ENCODE data around the gene DNAJB12.

The DNAJB12 gene

GRCh38 chr10:72389716-72390115 lies 35.0 kb upstream of the DNAJB12 start:
- Histone ChIP-seq H3K23ac (ENCODE audit: low read length in 2 of 2) (no peak overlapping the region), H2AK5ac (ENCODE audit: low read length, severe bottlenecking) (no peak overlapping the region), H4K8ac (ENCODE audit: low read length) (no peak overlapping the region), H2BK12ac (ENCODE audit: low read length in 2 of 2) (no peak overlapping the region), H3K4me2 (ENCODE audit: low read length, poor library complexity, severe bottlenecking) (no peak overlapping the region), H3K27ac (ENCODE audit: low read length, poor library complexity, severe bottlenecking) (no peak overlapping the region), H2BK15ac (ENCODE audit: low read depth, poor library complexity, severe bottlenecking) (no peak overlapping the region), H3K14ac (ENCODE audit: low read length in 2 of 2) (no peak overlapping the region), H2BK5ac (ENCODE audit: low read depth, low read length, poor library complexity, severe bottlenecking) (no peak overlapping the region), H2BK120ac (ENCODE audit: low read depth, low read length) (no peak overlapping the region), H3K9me3 (ENCODE audit: control insufficient read depth, low read length) (no peaks in the 10 kb centered on the region), H3K4me3 (ENCODE audit: insufficient read depth in 1 of 2, low read depth in 1 of 2, low read length in 2 of 2) (no peak overlapping the region), H3K36me3 (ENCODE audit: control insufficient read depth in 1 of 2, insufficient read depth in 2 of 2, low read depth in 1 of 2, low read length in 2 of 2) (peaks cover 0 to 28% of the 10 kb centered on the region in 2 experiments), H3K79me1 (replicated peaks; ENCODE audit: low read length, poor library complexity, severe bottlenecking) (no peaks in the 10 kb centered on the region), H3K4me1 (ENCODE audit: control insufficient read depth, insufficient read depth, low read depth, low read length) (no peaks in the 10 kb centered on the region), H3K18ac (ENCODE audit: low read depth in 1 of 2, low read length in 2 of 2) (no peak overlapping the region), H4K91ac (ENCODE audit: low read length) (no peak overlapping the region), H3K9ac (ENCODE audit: low read length) (no peak overlapping the region), H2AFZ (ENCODE audit: low read depth, low read length) (no peak overlapping the region), H3K27me3 (ENCODE audit: control insufficient read depth in 1 of 2, insufficient read depth in 1 of 2, low read length in 2 of 2) (no peaks in the 10 kb centered on the region), H3K4ac (ENCODE audit: low read depth in 1 of 2, low read length in 2 of 2) (no peak overlapping the region)
- DNase-seq = no peak
- WGBS = 95% methylated on average over 5 of the region's 5 CpGs

DNA sequence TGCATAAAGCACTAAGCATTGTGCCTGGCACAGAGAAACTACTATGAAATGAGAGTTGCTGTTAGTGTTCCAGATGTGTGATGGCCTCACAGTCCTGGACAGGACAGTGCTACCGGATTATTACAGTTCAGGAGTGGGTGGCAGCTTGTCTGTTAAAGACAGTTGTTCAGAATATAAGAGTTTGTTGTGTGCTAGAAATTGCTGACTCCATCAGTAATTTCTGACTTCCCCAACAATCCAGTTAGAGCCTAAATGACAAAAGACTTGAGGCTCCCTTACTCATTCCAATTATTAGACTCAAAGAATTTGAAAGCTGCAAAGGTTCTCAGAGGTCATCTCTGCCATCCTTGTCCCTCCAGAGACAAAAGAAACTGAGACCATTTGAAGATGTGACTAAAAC lies 34.3 kb upstream of the DNAJB12 start:
- no peak overlapping the region for H3K27ac ChIP-seq (ENCODE audit: low read length, poor library complexity, severe bottlenecking)
- H4K8ac ChIP-seq (ENCODE audit: low read length) = no peak overlapping the region
- H2BK15ac ChIP-seq (ENCODE audit: low read depth, poor library complexity, severe bottlenecking) = no peak overlapping the region
- no peak overlapping the region for H2BK12ac ChIP-seq (ENCODE audit: low read length in 2 of 2)
- H4K91ac ChIP-seq (ENCODE audit: low read length) = no peak overlapping the region
- no peak overlapping the region for H3K4me3 ChIP-seq (ENCODE audit: insufficient read depth in 1 of 2, low read depth in 1 of 2, low read length in 2 of 2)
- no peak overlapping the region for H2BK5ac ChIP-seq (ENCODE audit: low read depth, low read length, poor library complexity, severe bottlenecking)
- no peak overlapping the region for H3K4ac ChIP-seq (ENCODE audit: low read depth in 1 of 2, low read length in 2 of 2)
- no peak for DNase-seq
- no peak overlapping the region for H3K9ac ChIP-seq (ENCODE audit: low read length)
- 100% methylated on average over 1 of the region's 1 CpG for WGBS
- no peaks in the 10 kb centered on the region for H3K4me1 ChIP-seq (ENCODE audit: control insufficient read depth, insufficient read depth, low read depth, low read length)
- no peak overlapping the region for H3K18ac ChIP-seq (ENCODE audit: low read depth in 1 of 2, low read length in 2 of 2)
- no peak overlapping the region for H3K14ac ChIP-seq (ENCODE audit: low read length in 2 of 2)
- H2AK5ac ChIP-seq (ENCODE audit: low read length, severe bottlenecking) = no peak overlapping the region
- no peaks in the 10 kb centered on the region for H3K9me3 ChIP-seq (ENCODE audit: control insufficient read depth, low read length)
- no peak overlapping the region for H3K4me2 ChIP-seq (ENCODE audit: low read length, poor library complexity, severe bottlenecking)
- H2BK120ac ChIP-seq (ENCODE audit: low read depth, low read length) = no peak overlapping the region
- no peak overlapping the region for H2AFZ ChIP-seq (ENCODE audit: low read depth, low read length)
- no peaks in the 10 kb centered on the region for H3K27me3 ChIP-seq (ENCODE audit: control insufficient read depth in 1 of 2, insufficient read depth in 1 of 2, low read length in 2 of 2)
- H3K79me1 ChIP-seq (replicated peaks; ENCODE audit: low read length, poor library complexity, severe bottlenecking) = no peaks in the 10 kb centered on the region
- no peak overlapping the region for H3K23ac ChIP-seq (ENCODE audit: low read length in 2 of 2)
- H3K36me3 ChIP-seq (ENCODE audit: control insufficient read depth in 1 of 2, insufficient read depth in 2 of 2, low read depth in 1 of 2, low read length in 2 of 2) = peaks cover 0 to 28% of the 10 kb centered on the region in 2 experiments

GRCh38 chr10:72388062-72388461 lies 33.3 kb upstream of the DNAJB12 start:
- Histone ChIP-seq H3K4me1 (ENCODE audit: control insufficient read depth, insufficient read depth, low read depth, low read length) (no peaks in the 10 kb centered on the region), H2AK5ac (ENCODE audit: low read length, severe bottlenecking) (no peak overlapping the region), H2AFZ (ENCODE audit: low read depth, low read length) (no peak overlapping the region), H3K14ac (ENCODE audit: low read length in 2 of 2) (no peak overlapping the region), H3K9me3 (ENCODE audit: control insufficient read depth, low read length) (no peaks in the 10 kb centered on the region), H3K4me3 (ENCODE audit: insufficient read depth in 1 of 2, low read depth in 1 of 2, low read length in 2 of 2) (no peak overlapping the region), H3K79me1 (replicated peaks; ENCODE audit: low read length, poor library complexity, severe bottlenecking) (no peaks in the 10 kb centered on the region), H2BK120ac (ENCODE audit: low read depth, low read length) (no peak overlapping the region), H3K36me3 (ENCODE audit: control insufficient read depth in 1 of 2, insufficient read depth in 2 of 2, low read depth in 1 of 2, low read length in 2 of 2) (peaks cover 0 to 22% of the 10 kb centered on the region in 2 experiments), H3K23ac (ENCODE audit: low read length in 2 of 2) (no peak overlapping the region), H3K9ac (ENCODE audit: low read length) (no peak overlapping the region), H2BK5ac (ENCODE audit: low read depth, low read length, poor library complexity, severe bottlenecking) (no peak overlapping the region), H2BK12ac (ENCODE audit: low read length in 2 of 2) (no peak overlapping the region), H4K8ac (ENCODE audit: low read length) (no peak overlapping the region), H4K91ac (ENCODE audit: low read length) (no peak overlapping the region), H3K4ac (ENCODE audit: low read depth in 1 of 2, low read length in 2 of 2) (no peak overlapping the region), H3K4me2 (ENCODE audit: low read length, poor library complexity, severe bottlenecking) (no peak overlapping the region), H2BK15ac (ENCODE audit: low read depth, poor library complexity, severe bottlenecking) (no peak overlapping the region), H3K27me3 (ENCODE audit: control insufficient read depth in 1 of 2, insufficient read depth in 1 of 2, low read length in 2 of 2) (no peaks in the 10 kb centered on the region), H3K18ac (ENCODE audit: low read depth in 1 of 2, low read length in 2 of 2) (no peak overlapping the region), H3K27ac (ENCODE audit: low read length, poor library complexity, severe bottlenecking) (no peak overlapping the region)
- WGBS = 99% methylated on average over 3 of the region's 5 CpGs
- DNase-seq = no peak

GRCh38 chr10:72386916-72387586 lies 32.3 kb upstream of the DNAJB12 start:
- H3K79me1 ChIP-seq (replicated peaks; ENCODE audit: low read length, poor library complexity, severe bottlenecking) = no peaks in the 10 kb centered on the region
- no peaks in the 10 kb centered on the region for H3K9me3 ChIP-seq (ENCODE audit: control insufficient read depth, low read length)
- no peak overlapping the region for H2BK15ac ChIP-seq (ENCODE audit: low read depth, poor library complexity, severe bottlenecking)
- no peak overlapping the region for H3K14ac ChIP-seq (ENCODE audit: low read length in 2 of 2)
- H4K8ac ChIP-seq (ENCODE audit: low read length) = no peak overlapping the region
- H2AFZ ChIP-seq (ENCODE audit: low read depth, low read length) = no peak overlapping the region
- no peak overlapping the region for H3K27ac ChIP-seq (ENCODE audit: low read length, poor library complexity, severe bottlenecking)
- no peak overlapping the region for H3K18ac ChIP-seq (ENCODE audit: low read depth in 1 of 2, low read length in 2 of 2)
- DNase-seq = no peak
- no peak overlapping the region for H3K4ac ChIP-seq (ENCODE audit: low read depth in 1 of 2, low read length in 2 of 2)
- H4K91ac ChIP-seq (ENCODE audit: low read length) = no peak overlapping the region
- H2BK120ac ChIP-seq (ENCODE audit: low read depth, low read length) = no peak overlapping the region
- no peak overlapping the region for H3K9ac ChIP-seq (ENCODE audit: low read length)
- H3K4me2 ChIP-seq (ENCODE audit: low read length, poor library complexity, severe bottlenecking) = no peak overlapping the region
- WGBS = 100% methylated on average over 1 of the region's 3 CpGs
- H2BK5ac ChIP-seq (ENCODE audit: low read depth, low read length, poor library complexity, severe bottlenecking) = no peak overlapping the region
- H2AK5ac ChIP-seq (ENCODE audit: low read length, severe bottlenecking) = no peak overlapping the region
- no peaks in the 10 kb centered on the region for H3K4me1 ChIP-seq (ENCODE audit: control insufficient read depth, insufficient read depth, low read depth, low read length)
- peaks cover 0 to 16% of the 10 kb centered on the region in 2 experiments for H3K36me3 ChIP-seq (ENCODE audit: control insufficient read depth in 1 of 2, insufficient read depth in 2 of 2, low read depth in 1 of 2, low read length in 2 of 2)
- H3K4me3 ChIP-seq (ENCODE audit: insufficient read depth in 1 of 2, low read depth in 1 of 2, low read length in 2 of 2) = no peak overlapping the region
- no peak overlapping the region for H3K23ac ChIP-seq (ENCODE audit: low read length in 2 of 2)
- H3K27me3 ChIP-seq (ENCODE audit: control insufficient read depth in 1 of 2, insufficient read depth in 1 of 2, low read length in 2 of 2) = no peaks in the 10 kb centered on the region
- no peak overlapping the region for H2BK12ac ChIP-seq (ENCODE audit: low read length in 2 of 2)
